Stimulated activated CD4-positive, alpha-beta T cell treated with anti-CD3 and anti-CD28 coated beads, Interleukin-1b, Interleukin-23, amount 100 ng/mL, for 24 hours (primary cell): ENCODE measurements around the gene ACER1.
"Not testable (repeated sequence)": the region's sequence is repeated elsewhere in the genome, so short reads cannot be mapped to it uniquely, and the experiment has no call there.

ENCODE experiments used
- DNase-seq, 4 experiments: peaks; one replicate each; pipeline ENCODE4 v3.0.0-alpha.2; 2020; ENCODE audit warnings: low read depth in 4 of 4, low spot score in 1 of 4

ACER1 gene

DNA sequence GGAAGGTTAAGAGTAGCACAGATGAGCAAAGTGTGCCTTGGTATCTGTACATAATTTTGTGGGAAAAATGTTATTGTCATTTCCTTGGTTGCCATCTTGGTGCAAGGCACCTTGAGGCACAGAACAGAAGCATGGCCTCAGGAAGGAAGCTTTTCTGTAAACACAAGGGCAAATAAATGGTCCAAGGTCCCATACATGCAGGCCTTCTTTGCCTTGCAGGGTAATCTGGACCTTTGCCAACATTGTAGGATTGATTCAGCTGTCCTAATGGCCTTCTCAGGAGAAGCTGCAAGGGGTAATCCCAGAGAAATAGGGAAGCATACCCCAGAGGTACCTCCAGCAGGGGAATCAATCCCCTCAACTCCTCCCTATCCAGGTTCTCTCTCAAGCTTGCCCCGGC is 44.7 kb downstream of the ACER1 start:
- no peak for DNase-seq

DNA sequence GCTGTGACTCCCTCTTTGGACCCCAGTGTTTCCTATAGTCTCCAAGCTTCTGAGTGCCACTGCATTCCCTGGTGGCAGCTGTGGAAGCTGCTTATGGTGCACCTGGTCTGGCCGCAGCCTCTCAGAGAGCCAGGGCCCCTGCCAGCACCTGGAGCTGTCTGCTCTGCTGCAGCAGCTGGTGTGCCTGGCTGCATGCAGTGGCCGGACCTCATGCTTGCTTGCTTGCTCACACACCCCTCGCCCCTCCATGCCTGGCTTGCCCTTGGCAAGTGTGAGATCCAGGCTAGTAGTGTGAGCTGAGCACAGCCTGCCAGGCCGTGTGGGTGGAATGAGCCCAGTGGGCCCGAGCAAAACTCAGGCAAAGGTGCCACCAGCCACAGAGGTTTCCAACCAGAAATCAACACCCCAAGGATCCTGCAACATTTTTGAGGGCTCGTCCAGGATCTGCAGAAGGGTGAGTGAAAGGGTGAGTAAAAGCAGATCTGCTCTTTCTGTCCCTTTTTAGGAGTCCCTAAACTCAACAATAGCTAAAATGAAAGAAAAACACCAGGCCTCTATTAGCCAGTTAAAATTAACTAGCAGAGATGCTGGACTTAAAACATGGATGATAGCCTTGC is 46.0 kb downstream of the ACER1 start:
- DNase-seq, result no peak

DNA sequence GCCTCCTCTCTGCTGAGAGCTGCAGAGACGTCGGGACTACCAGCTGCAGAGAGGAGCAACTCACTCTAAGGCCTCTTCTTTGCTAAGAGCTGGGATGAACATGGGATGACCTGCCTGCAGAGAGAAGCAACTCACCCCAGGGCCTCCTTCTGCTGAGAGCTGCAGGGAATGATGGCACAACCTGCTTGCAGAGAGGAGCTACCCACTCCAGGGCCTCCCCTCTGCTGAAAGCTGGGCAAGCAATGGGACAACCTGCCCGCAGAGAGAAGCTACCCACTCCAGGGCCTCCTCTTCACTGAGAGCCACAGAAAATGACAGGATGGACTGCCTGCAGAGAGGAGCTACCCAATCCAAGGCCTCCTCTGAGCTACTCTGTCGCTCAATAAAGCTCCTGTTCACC is 46.7 kb downstream of the ACER1 start:
- no peak for DNase-seq

DNA sequence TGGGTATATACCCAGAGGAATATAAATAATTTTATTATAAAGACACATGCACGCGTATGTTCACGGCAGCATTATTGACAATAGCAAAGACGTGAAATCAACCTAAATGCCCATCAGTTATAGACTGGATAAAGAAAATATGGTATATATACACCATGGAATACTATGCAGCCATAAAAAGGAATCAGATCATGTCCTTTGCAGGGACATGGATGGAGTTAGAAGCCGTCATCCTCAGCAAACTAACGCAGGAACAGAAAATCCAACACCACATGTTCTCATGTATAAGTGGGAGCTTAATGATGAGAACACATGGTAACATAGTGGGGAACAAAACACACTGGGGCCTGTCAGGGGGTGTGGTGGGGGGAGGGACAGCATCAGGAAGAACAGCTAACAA is 51.0 kb downstream of the ACER1 start:
- DNase-seq, result not testable (repeated sequence)

DNA sequence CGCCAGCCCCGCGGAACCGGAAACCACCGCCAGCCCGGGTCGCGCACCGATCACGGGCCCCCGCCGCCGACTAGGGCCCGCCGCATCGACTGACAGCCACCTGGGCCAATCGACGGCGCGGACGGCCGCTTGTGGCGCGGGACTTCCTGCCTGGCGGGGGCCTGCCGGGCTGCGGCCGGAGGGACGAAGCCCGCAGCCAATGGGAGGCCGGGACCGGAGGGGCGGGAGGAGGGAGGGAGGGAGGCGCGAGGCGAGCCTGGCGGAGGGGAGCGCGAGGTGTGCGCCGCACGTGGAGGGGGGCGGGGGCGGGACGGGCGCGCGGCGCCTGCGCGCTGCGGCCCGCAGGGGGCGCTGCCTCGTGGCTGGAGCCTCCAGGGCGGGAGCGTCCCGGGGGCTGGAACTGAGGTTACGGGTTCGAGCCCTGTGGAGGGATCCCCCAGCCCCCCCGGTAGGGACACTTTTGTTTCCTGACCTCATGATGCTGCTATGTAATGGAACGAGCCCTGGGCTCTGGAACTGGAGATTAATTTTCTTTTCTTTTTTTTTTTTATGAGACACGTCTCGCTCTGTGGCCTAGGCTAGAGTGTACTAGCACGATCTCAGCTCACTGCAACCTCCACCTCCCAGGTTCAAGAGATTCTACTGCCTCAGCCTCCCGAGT is 53.4 kb downstream of the ACER1 start, which contains the start of gene MLLT1:
MLLT1 (minus strand) TSS at position 45 of the 661 bp plus-strand sequence. CDS start 191 bp downstream, outside the sequence.
- DNase-seq, result peak; percentile 83 to 97 (median 90)

DNA sequence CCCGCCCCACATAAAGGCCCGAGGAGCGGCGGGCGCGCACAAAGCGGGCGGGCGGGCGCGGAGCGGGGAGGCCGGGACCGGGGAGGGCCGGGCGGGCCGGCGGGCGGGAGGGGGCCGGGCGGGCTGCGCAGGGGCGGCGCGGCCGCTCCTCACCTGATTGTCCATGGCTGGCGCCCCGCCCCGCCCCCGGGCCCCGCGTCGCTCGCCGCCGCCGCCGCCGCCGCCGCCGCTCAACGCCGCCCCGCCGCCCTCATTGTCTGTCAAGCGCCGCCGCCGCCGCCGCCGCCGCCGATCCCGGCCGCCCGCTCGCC is 53.8 kb downstream of the ACER1 start:
- DNase-seq, result no peak

DNA sequence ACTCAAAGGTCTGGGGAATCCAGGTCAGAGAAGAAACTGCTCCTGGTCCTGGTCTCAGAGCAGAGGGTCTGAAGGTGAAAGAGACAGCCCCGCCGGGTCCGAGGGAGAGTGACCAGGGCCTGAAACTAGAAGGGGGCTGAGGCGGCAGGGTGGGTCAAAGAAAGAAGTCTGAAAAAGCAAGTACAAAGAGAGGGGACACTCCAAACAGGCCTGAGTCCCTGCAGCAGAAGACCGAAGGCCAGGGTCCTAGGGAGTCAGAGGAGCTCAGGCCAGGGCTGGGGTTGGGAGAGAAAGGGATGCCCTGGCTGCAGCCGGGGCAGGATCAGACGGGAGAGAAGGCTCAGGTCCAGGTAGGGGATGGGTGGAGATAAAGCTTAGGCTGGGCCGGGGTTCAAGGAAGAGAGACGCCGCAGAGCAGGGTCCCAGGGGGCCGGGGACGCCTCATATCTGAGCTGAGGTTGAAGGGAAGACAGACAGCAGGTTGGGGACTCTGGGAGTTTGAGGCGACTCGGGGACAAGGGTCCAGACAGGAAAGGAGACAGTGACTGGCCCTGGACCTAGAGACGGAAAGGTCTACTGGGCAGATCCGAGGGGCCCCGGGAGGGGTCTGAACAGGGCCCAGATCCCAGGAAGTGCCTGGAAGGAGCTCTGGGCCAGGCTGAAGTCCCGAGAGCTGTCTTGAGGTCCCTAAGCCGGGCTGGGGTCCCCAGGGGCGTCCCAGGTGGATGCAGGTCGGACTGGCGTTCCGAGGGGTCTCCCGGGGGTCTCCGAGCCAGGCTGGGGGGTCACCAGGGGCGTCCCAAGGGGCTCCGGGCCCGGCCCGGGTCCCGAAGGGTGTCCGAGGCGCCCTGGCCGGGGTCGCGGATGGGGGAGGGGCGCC is 54.4 kb downstream of the ACER1 start:
- no peak for DNase-seq

DNA sequence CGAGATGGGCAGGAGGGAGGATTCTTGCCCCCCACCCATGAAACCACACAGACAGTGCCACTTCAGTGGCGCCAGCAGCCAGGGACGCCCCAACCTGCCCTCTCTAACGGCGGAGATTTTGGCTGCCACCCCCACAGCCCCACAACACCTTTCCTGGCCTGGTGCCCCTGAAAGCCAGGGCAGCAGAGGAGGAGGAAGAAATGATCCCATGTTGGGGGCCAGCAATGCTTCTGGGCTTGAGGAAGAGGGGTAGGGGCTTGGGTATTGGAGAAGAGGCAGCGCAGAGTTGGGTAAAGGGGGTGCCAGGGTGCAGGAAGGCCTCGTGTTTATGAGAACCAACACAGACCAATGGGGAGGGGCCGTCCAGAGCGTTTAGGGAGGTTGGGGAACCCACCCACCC is 55.4 kb downstream of the ACER1 start:
- no peak for DNase-seq

DNA sequence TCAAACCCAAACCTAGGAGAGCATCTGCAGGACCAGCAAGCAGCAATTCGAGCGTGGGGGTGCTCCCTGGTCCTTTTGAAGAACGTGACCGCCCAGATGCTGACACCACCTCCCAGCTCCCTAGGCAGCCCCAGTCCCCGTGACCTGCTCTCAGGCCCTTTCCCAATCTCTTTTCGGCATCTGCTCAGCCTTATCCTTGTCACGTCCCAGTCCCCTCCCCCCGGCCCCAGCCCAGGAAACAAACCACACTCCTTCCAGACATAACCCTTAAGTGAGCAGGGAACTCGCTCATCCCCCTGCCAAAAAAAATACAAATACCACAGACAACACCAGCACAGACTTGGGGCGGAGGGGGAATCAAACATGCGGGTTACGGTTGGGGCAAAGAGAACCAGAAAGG is 57.0 kb downstream of the ACER1 start:
- DNase-seq, result no peak

DNA sequence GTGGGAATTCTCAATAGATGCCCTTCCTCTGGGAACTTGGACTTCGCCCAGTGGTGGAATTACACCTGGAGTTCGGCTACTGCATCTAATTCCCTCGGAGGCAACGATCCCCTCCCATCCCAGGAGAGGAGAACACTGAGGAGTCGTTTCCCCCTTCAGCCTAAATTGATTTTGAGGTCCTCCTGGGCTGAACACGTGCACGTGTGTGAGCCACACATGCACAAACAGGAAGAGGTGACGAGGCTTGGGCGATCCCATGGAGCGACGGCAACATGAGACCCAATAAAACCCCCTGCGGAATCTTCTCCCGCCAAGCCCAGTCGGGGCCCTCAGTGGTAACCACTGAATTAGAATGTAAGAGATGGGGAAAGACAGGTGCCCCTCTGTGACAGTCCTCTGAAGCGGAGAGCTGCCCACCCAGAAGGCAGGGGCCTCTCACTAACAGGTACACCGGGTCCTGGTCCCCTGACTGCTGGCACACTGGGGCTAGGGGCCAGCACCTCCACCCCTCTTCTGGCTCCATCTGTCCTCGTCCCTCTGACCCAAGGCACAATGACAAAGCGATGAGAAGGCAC is 58.2 kb downstream of the ACER1 start:
- no peak for DNase-seq

DNA sequence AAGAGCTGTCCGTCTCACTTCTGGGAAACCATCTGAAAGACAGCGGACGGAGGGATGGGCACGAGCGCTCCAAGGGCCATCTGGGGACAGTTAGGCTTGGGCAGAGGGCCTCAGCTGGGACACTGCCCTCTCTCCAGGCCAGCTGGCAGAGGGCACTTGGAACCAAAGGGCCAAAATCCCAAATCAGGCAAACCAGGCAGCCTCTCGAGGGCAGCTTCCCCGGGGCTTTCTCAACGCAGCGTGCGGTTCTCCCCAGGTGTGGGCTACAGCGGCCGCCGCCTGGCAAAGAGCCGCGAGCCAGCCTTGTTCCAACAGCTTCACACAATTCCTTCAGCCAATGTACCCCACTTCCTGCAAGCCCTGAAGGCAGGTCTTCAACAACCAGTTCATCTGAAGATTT is 58.7 kb downstream of the ACER1 start:
- DNase-seq, result no peak

DNA sequence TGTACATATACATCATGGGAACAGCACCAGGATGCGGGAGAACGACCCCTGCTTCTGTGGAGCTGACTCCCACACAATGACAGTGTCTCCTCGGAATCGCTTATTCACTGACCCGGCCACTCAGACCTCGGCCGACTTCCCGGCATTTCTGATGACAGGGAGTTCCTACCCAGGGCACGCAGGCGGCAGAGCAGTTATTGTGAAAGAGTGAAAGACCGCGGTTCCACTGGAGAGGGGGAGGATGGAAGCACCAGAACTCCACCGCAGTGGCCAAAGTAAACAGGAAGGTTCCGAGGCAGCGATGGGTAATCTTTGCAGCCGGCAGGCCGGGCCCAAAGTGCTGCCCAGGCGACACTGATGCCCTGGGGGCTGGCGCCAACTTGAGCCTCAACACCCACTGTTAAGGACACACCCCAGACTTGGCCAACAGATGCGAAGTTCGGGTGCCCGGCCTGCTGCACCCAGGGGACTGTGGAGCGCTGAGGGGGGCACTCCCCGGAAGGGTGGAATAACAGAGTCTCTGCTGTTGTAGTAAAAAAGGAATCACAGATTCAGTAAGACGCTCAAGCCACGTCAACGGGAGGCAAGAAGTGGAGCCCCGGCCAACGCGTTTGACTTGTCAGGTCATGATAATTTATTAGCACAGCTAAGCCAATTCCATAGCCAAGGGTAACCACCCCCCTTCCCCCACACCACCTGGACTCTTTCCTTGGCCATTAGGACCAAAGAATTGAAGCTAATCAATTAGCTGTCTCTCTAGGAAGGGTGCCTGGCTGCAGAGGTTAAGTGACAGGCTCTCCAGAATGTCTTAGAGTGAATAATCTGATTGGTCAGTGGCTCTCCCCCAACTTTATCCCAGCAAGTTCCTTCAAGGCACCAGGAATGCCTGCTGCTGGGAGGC is 59.5 kb downstream of the ACER1 start:
- no peak for DNase-seq

DNA sequence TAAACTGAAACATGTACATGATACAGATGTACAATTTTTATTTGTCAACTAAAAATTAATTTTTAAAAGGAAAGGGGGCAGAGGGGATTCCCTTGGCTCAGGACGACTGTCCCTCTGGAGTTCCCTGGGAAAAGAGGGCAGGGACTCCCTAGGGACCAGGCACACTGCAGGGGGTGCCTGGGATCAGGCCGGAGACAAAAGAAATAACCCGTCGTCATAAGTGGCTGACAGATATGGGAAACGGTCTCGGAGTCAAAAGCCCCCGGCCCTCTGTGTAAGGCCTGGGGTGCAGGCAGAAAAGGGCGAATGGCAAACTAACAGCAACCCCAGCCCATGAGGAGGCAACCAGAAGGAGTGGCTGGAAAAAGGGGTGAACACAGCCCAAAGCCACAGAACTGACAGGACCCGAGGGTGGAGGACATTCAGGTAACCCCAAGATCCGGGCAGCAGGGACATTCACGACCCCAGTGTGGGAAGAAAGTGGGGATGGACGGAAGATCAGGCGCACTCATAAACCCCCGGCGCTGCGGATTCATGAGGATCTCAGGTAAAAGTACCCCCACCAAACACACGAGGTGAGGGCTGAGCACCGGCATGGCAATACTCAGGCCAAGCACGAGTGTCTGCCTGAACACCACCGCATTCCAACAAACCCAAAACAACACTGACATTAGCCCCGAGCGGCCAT is 60.4 kb downstream of the ACER1 start:
- no peak for DNase-seq

DNA sequence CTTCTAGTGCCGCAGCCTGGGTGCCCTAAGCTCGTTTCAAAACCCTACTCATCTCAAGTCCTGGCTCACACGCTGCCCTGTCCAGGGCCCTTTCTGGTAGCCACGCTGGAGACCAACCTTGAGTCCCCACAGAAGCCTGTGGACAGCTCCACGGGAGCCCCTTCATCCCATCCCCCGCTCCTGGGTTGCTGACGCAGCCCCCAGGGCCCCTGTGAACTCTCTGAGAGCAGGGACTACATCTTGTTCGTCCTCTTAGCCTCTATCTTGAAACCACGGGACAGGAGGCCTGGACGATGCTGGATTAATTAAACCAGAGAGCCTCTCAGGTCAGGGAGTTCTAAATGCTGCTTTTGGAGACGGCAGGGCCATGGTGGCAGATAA is 61.0 kb downstream of the ACER1 start:
- no peak for DNase-seq

DNA sequence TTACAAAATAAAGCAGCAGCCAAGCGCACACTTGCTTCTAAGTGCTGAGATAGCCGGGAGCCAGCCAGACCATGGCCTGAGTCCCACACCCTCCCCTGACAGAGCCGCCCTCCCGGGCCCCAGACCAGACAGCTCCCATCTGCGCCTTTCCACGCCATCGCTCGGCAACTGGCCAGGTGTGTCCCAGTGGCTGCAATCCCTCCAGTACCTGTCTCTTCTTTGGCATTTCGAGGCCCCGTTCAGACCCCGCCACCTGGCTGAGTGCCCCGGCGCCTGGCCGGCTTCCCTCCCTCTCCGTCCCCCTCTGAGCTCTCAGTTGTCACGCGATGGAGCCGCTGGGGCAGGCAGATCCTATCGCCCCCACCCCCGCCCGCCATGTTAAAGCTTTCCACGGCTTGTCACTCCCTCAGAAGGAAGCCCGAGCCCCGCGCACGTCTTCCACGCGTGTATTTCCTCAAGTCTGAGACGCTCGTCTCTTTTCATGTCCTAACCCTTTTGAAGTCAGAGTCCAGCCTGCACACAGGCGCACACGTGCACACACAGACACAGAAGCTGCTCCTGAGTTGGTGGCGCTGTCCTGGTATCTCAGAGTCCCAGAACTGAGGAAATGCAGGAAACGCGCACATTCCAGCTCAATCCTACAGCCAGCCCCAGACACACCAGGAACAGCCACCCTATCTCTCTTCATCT is 61.5 kb downstream of the ACER1 start:
- DNase-seq, result no peak

DNA sequence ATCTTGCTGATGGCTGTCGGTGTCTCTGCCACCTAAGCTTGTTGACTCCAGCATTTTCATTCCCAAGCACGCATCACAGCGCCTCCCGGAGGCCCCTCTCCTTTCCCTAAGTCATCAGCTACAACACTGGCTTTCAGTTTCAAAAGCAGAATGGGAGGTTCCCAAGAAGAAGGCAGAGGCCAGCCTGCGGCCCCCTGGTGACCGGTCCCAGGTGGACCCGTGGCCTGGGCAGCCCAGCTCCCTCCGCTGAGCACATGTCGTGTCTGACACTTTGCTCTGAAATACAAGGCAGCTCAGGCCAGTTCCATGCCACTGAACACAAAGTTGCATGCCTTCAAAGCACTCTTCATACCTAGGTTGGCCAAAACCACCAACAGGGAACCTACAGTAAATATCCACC is 62.2 kb downstream of the ACER1 start:
- no peak for DNase-seq

DNA sequence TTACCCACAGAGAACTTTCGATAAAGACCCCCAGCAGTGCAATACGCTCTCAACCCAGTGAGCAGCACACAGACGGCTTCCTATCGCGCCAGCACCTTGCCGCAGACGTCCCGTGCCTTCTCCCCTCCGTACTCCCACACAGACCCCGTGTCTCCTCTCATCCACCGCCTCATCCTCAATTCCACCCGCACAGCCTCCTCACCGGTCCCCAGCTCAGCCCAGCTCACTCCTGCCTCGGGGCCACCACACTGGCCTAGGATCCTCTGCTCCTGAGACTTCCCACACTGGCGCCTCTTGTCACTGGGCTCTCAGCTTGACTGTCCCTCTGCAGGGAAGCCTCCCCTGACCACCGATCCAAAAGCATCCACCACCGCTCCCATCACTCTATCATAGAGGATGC is 62.6 kb downstream of the ACER1 start:
- DNase-seq, result no peak

DNA sequence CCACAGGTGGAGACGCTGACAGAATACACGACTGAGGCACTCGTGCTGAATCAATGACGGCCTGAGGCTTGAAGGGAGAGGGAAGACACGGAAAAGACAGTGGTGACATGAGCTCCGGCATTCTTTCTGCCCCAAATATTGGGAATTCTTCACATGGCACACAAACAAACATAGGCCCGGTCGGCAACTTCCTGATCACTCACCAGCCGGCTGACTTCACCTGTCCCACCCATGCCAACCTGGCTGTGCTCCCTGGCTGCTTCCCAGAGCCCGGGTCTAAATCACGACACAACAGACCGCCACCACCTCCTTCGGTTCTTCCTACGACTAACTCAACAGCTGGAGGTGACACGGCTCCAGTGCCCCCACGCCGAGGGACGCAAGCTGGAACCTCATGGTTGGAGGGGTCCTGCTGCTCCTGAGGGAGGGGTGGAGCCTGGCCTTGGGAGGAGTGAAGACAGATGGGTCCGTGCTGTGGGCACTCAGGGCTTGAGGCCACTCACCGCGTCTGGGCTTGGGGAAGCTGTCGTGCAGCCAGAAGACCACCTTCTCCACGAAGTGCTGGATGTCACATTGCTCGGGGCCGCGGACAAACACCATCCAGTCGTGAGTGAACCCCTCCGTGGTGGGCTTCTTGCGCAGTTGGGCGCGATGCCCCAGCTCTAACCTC is 63.2 kb downstream of the ACER1 start:
- no peak for DNase-seq
